ENCODE results near the gene MOCS2. TPM values are rescaled to one million over a fixed set of nuclear protein-coding genes. Genes with fewer than 3 reads are reported as not detected.
A peak's percentile ranks its signal among the peaks of the same experiment; 100 is the strongest.

Gene MOCS2
- total RNA-seq, 2 donors from 2014 or later, result 30.4 to 51.3 TPM

DNA sequence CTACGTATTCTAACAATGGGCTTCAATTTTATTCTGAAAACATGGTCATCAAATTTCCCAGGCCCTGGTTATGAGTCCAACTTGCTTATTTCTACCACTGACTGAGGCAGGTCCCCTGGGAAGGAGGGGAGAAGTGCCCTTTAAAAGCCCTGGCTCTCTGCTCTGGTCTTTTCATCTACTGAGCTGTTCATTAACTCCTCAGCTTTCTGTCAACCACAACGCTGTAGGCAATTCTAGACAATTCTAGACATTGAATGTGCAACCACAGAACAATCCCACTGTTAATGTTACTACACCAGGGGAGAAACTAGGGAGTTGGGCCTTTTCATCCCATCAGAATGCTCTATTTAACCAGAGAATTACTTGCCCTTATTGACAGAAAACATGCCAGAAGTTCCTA, 10.0 kb downstream of the MOCS2 start:
- Histone ChIP-seq H3K4me1 (replicated peaks) (no peaks in the 10 kb centered on the region), H3K9me3 (no peaks in the 10 kb centered on the region), H3K27ac (no peak overlapping the region), H3K36me3 (peaks cover 0 to 3% of the 10 kb centered on the region in 2 donors), H3K4me3 (no peak overlapping the region), H3K27me3 (replicated peaks; ENCODE audit: insufficient read depth) (no peaks in the 10 kb centered on the region)
- 68% methylated on average over 2 of the region's 2 CpGs for WGBS
- DNase-seq (ENCODE audit: low spot score), result no peak
- no peak for TF ChIP-seq POLR2A (IDR thresholded peaks at IDR 0.05)
- TF ChIP-seq, protein P1, sequence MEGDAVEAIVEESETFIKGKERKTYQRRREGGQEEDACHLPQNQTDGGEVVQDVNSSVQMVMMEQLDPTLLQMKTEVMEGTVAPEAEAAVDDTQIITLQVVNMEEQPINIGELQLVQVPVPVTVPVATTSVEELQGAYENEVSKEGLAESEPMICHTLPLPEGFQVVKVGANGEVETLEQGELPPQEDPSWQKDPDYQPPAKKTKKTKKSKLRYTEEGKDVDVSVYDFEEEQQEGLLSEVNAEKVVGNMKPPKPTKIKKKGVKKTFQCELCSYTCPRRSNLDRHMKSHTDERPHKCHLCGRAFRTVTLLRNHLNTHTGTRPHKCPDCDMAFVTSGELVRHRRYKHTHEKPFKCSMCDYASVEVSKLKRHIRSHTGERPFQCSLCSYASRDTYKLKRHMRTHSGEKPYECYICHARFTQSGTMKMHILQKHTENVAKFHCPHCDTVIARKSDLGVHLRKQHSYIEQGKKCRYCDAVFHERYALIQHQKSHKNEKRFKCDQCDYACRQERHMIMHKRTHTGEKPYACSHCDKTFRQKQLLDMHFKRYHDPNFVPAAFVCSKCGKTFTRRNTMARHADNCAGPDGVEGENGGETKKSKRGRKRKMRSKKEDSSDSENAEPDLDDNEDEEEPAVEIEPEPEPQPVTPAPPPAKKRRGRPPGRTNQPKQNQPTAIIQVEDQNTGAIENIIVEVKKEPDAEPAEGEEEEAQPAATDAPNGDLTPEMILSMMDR (IDR thresholded peaks at IDR 0.05), result no peak
- TF ChIP-seq POLR2AphosphoS5 (IDR thresholded peaks at IDR 0.05), result no peak
- intact Hi-C loops (cut with DNase I), result loop anchor here (5.0 to 10.0 kb wide), 2 partner anchors 312 to 405 kb away; partner anchors contain the start of genes ITGA1 and PELO

DNA sequence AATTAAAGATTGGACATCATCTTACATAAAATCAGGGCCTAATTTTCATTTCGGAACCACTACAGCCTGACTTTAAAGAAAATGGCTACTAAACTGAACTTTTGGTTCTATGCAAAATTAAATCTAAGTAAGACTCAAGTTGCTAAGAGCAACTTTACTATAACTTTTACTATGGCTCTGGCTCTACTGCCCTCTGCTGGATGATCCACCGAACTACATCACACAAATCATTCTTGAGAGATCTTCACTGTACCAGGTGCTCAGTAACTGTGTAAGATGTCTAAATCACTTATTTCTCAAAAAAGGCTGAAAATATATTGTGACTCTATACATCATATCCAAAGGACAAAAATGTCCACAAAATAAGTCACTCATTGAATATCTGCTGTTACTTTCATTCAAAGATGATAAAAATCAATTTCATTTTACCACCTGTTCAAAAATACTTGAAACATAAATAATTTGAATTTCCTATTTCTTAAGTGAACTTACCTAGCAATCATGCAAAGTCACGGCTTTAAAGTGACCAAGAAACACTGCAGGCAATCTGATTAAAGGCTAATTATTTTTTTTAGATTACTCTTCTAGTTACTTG, 13.5 kb downstream of the MOCS2 start:
- Histone ChIP-seq H3K4me3 (no peak overlapping the region), H3K36me3 (peaks cover 0 to 3% of the 10 kb centered on the region in 2 donors), H3K27me3 (replicated peaks; ENCODE audit: insufficient read depth) (no peaks in the 10 kb centered on the region), H3K4me1 (replicated peaks) (no peaks in the 10 kb centered on the region), H3K27ac (no peak overlapping the region), H3K9me3 (no peaks in the 10 kb centered on the region)
- intact Hi-C loops (cut with DNase I), result loop anchor here (2.0 to 10.0 kb wide), 3 partner anchors 147 to 401 kb away; partner anchors contain the start of genes ITGA1 and PELO
- peak; percentile 73 for DNase-seq (ENCODE audit: low spot score)
- 19% methylated on average over 3 of the region's 3 CpGs for WGBS
- TF ChIP-seq POLR2A (IDR thresholded peaks at IDR 0.05), result no peak
- TF ChIP-seq, protein P1 (IDR thresholded peaks at IDR 0.05), result peak; percentile 76 to 94 (median 90)
- TF ChIP-seq POLR2AphosphoS5 (IDR thresholded peaks at IDR 0.05), result no peak

DNA sequence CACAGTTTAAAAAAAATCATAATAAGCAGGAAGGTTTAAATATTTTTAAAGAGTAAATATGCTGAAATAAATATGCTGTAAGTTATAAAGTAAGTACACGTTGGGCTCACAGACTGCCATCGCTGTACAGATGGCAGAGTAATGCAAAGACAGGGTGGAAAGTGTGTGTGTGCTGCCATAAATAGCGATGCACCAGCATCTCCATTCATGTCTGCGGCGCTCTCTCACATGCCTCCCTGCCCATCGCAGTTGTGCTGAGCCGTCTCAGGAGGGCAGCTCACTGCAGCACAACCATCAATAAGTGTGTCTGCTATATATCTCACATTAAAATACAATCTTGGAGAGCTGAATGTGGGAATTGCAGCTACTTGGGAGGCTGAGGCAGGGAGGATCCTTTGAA, 14.3 kb downstream of the MOCS2 start:
- Histone ChIP-seq H3K4me1 (replicated peaks) (no peaks in the 10 kb centered on the region), H3K36me3 (peaks cover 0 to 3% of the 10 kb centered on the region in 2 donors)
- intact Hi-C loops (cut with DNase I), result loop anchor here (2.0 to 10.0 kb wide), 3 partner anchors 146 to 400 kb away; partner anchors contain the start of genes ITGA1 and PELO

DNA sequence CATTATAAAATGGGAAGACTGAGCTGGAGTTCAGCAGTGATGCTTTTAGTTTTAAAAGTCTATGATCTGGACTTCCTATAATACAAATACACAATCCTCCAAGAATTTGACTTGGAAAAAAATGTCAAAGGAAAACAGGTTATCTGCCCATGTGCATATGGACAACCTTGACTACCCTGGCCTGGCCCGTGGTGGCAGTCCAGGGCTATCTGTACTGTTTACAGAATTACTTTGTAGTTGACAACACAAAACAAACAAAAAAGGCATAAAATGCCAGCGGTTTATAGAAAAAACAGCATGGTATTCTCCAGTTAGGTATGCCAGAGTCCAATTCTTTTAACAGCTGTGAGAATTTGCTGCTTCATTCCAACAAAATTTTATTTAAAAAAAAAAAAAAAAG, 17.3 kb downstream of the MOCS2 start:
- Histone ChIP-seq H3K4me3 (no peak overlapping the region), H3K4me1 (replicated peaks) (no peaks in the 10 kb centered on the region), H3K27ac (no peak overlapping the region), H3K9me3 (no peaks in the 10 kb centered on the region), H3K27me3 (replicated peaks; ENCODE audit: insufficient read depth) (no peaks in the 10 kb centered on the region), H3K36me3 (no peaks in the 10 kb centered on the region)
- intact Hi-C loops (cut with DNase I), result loop anchor here (10.0 kb wide), 1 partner anchor 397 kb away; no protein-coding TSS in a partner anchor
- no peak for TF ChIP-seq POLR2AphosphoS5 (IDR thresholded peaks at IDR 0.05)
- TF ChIP-seq POLR2A (IDR thresholded peaks at IDR 0.05), result no peak
- TF ChIP-seq, protein P1 (IDR thresholded peaks at IDR 0.05), result no peak
- WGBS, result 38% methylated on average over 2 of the region's 2 CpGs
- no peak for DNase-seq (ENCODE audit: low spot score)

More for the DNA sequence above, 14.3 kb downstream of the MOCS2 start:
- TF ChIP-seq POLR2AphosphoS5 (IDR thresholded peaks at IDR 0.05) (no peak), POLR2A (IDR thresholded peaks at IDR 0.05) (no peak)
- TF ChIP-seq, protein P1 (IDR thresholded peaks at IDR 0.05), result no peak
- no peak for DNase-seq (ENCODE audit: low spot score)
- H3K4me3 ChIP-seq, result no peak overlapping the region
- no peaks in the 10 kb centered on the region for H3K27me3 ChIP-seq (replicated peaks; ENCODE audit: insufficient read depth)
- no peaks in the 10 kb centered on the region for H3K9me3 ChIP-seq
- 78% methylated on average over 7 of the region's 7 CpGs for WGBS
- H3K27ac ChIP-seq, result no peak overlapping the region

DNA sequence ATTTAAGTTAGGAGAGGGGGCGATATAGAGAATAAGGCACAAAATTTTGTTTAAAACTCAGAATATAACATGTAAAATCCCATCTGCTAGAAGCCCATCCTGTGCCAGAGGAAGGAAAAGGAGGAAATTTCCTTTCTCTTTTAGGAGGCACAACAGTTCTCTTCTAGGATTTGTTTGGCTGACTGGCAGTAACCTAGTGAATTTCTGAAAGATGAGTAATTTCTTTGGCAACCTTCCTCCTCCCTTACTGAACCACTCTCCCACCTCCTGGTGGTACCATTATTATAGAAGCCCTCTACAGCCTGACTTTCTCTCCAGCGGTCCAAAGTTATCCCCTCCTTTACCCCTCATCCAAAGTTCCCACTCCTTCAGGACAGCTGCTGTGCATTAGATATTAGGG, 18.3 kb downstream of the MOCS2 start:
- no peaks in the 10 kb centered on the region for H3K27me3 ChIP-seq (replicated peaks; ENCODE audit: insufficient read depth)
- no peaks in the 10 kb centered on the region for H3K36me3 ChIP-seq
- 78% methylated on average over 2 of the region's 2 CpGs for WGBS
- no peaks in the 10 kb centered on the region for H3K4me1 ChIP-seq (replicated peaks)
- H3K4me3 ChIP-seq, result no peak overlapping the region
- DNase-seq (ENCODE audit: low spot score), result no peak
- intact Hi-C loops (cut with DNase I), result loop anchor here (10.0 kb wide), 1 partner anchor 396 kb away; no protein-coding TSS in a partner anchor
- H3K27ac ChIP-seq, result no peak overlapping the region
- TF ChIP-seq POLR2AphosphoS5 (IDR thresholded peaks at IDR 0.05) (no peak), POLR2A (IDR thresholded peaks at IDR 0.05) (no peak)
- TF ChIP-seq, protein P1 (IDR thresholded peaks at IDR 0.05), result no peak
- no peaks in the 10 kb centered on the region for H3K9me3 ChIP-seq
